Muscle layer of duodenum (tissue), 2 donors: ENCODE measurements around the gene LRRC8E.

Experiments
- H3K27ac ChIP-seq: one replicate; pipeline ENCODE4 v1.7.0; 2013; ENCODE audit warnings: mild to moderate bottlenecking, low read length
- H3K27me3 ChIP-seq: one replicate; pipeline ENCODE4 v1.7.0; 2013; ENCODE audit warnings: low read depth, mild to moderate bottlenecking, control low read depth, low read length
- H3K36me3 ChIP-seq, 2 donors: one replicate each; pipeline ENCODE4 v1.7.0; 2013; ENCODE audit warnings: low read length in 2 of 2, control low read depth in 1 of 2, mild to moderate bottlenecking in 1 of 2; ENCODE audit not compliant: insufficient read depth in 2 of 2, control insufficient read depth in 1 of 2
- H3K4me1 ChIP-seq, 2 donors: one replicate each; pipeline ENCODE4 v1.7.0; 2013; ENCODE audit warnings: low read length in 2 of 2, mild to moderate bottlenecking in 2 of 2, control low read depth in 1 of 2, moderate library complexity in 1 of 2; ENCODE audit not compliant: insufficient read depth in 2 of 2, control insufficient read depth in 1 of 2
- H3K4me3 ChIP-seq, 2 donors: one replicate each; pipeline ENCODE4 v1.7.0; 2013; ENCODE audit warnings: low read length in 2 of 2, low read depth in 1 of 2, mild to moderate bottlenecking in 1 of 2
- H3K9me3 ChIP-seq, 2 donors: one replicate each; pipeline ENCODE4 v1.7.0; 2013; ENCODE audit warnings: low read length in 2 of 2, control low read depth in 1 of 2, mild to moderate bottlenecking in 1 of 2; ENCODE audit not compliant: control insufficient read depth in 1 of 2
- donor health status: healthy.

LRRC8E gene

GRCh38 chr19:7920519-7921301, 32.4 kb downstream of the LRRC8E start:
- peaks cover 5 to 79% of the 10 kb centered on the region in 2 donors for H3K4me1 ChIP-seq
- peaks cover 7 to 16% of the 10 kb centered on the region in 2 donors for H3K36me3 ChIP-seq
- H3K9me3 ChIP-seq = no peaks in the 10 kb centered on the region
- H3K27ac ChIP-seq = peak overlapping the region; percentile 79
- H3K27me3 ChIP-seq = peaks cover 23% of the 10 kb centered on the region
- H3K4me3 ChIP-seq = peak overlapping the region; percentile 74 to 76

GRCh38 chr19:7921302-7921966, 33.1 kb downstream of the LRRC8E start:
- peak overlapping the region; percentile 43 to 67 for H3K4me3 ChIP-seq
- H3K36me3 ChIP-seq = peaks cover 7 to 16% of the 10 kb centered on the region in 2 donors
- H3K27me3 ChIP-seq = peaks cover 20% of the 10 kb centered on the region
- peak overlapping the region; percentile 79 for H3K27ac ChIP-seq
- H3K4me1 ChIP-seq = peaks cover 5 to 76% of the 10 kb centered on the region in 2 donors
- H3K9me3 ChIP-seq = no peaks in the 10 kb centered on the region

- Histone ChIP-seq H3K4me3 (peak overlapping the region; percentile 43 to 67), H3K9me3 (no peaks in the 10 kb centered on the region), H3K4me1 (peaks cover 5 to 76% of the 10 kb centered on the region in 2 donors), H3K36me3 (peaks cover 7 to 16% of the 10 kb centered on the region in 2 donors), H3K27ac (peak overlapping the region; percentile 79), H3K27me3 (peaks cover 15% of the 10 kb centered on the region)
These were observed 33.9 kb downstream of the LRRC8E start for GRCh38 chr19:7921967-7922835.

- Histone ChIP-seq H3K27me3 (peaks cover 11% of the 10 kb centered on the region), H3K4me3 (no peak overlapping the region), H3K4me1 (peaks cover 5 to 76% of the 10 kb centered on the region in 2 donors), H3K36me3 (peaks cover 7 to 16% of the 10 kb centered on the region in 2 donors), H3K27ac (no peak overlapping the region), H3K9me3 (no peaks in the 10 kb centered on the region)
These were observed 34.5 kb downstream of the LRRC8E start for GRCh38 chr19:7922836-7923195.

DNA sequence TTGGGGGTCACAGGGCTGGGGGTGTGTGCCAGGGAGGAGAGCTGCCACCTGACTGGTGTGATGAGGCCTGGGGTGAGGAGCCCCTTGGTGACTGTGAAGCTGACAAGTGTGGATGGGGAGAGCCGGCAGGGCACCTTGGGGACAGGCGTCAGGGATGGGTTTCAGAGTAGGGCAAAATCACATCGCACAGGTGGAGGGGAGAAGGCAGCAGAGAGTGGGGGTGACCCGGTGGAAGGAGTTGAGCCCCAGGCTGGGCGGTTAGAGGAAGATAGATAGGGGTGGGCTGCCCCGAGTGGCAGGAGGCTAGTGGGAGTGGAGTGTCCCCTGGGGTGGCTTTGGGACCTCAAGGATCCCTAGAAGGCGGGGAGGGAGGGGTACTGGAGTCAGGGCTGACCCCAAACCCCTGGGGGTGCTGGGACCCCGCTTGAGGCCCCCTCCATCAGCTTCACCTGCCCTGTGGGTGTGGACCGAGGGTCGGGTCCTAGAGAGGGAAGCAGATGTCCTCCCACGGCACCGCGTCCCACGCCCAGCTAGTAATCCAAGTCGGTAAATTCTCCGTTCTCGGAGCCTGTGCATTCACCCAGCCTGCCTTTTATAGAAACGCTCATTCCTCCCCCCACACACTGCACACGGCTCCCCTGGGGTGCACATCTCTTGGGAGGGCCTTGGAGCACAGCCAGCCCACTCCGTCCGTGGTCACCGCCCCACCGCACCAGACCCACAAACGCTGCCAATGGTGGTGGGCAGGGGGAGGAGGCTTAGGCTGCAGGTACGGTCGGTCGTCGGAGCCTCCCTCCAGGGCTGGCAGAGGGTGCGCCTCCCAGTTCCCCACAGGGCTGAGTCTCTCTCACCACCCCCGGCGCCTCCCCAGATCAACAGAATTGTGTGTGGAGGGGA, 35.2 kb downstream of the LRRC8E start:
- H3K27ac ChIP-seq = no peak overlapping the region
- no peaks in the 10 kb centered on the region for H3K9me3 ChIP-seq
- H3K27me3 ChIP-seq = peaks cover 4% of the 10 kb centered on the region
- H3K36me3 ChIP-seq = peaks cover 7 to 16% of the 10 kb centered on the region in 2 donors
- H3K4me1 ChIP-seq = peaks cover 5 to 79% of the 10 kb centered on the region in 2 donors
- peak overlapping the region in 1 of 2 donors; percentile 57 for H3K4me3 ChIP-seq

GRCh38 chr19:7924241-7924640, 35.9 kb downstream of the LRRC8E start:
- Histone ChIP-seq H3K36me3 (peaks cover 7 to 16% of the 10 kb centered on the region in 2 donors), H3K27me3 (no peaks in the 10 kb centered on the region), H3K9me3 (no peaks in the 10 kb centered on the region), H3K27ac (no peak overlapping the region), H3K4me3 (peak overlapping the region in 1 of 2 donors; percentile 57), H3K4me1 (peaks cover 5 to 77% of the 10 kb centered on the region in 2 donors)

DNA sequence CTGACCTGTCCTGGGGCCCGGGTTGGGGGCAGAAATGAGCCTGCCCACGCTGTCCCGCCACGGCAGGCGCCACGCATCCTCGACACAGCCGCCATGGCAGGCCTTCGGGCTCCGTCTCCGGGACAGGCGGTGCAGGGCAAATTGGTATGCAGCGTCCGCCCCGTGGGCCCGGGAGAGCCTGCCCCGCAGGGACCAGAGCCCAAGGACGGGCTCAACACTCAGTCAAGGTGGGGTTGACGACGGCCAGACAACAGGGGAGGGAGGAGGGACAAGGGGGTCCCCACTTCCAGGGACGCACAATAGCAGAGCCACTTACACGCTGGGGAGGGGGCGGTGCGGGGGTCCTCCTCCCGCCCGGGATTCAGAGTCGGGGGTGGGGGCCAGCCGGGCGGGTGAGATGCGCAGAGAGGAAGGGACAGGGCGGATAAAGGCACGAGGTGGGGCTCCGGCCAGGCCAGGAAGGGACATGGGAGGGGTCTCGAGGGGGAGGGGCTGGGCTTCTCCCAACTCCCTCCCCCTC, 36.4 kb downstream of the LRRC8E start:
- no peak overlapping the region for H3K27ac ChIP-seq
- H3K27me3 ChIP-seq = no peaks in the 10 kb centered on the region
- no peaks in the 10 kb centered on the region for H3K9me3 ChIP-seq
- peak overlapping the region in 1 of 2 donors; percentile 57 for H3K4me3 ChIP-seq
- H3K36me3 ChIP-seq = peaks cover 7 to 16% of the 10 kb centered on the region in 2 donors
- H3K4me1 ChIP-seq = peaks cover 5 to 77% of the 10 kb centered on the region in 2 donors

- Histone ChIP-seq H3K4me3 (peak overlapping the region in 1 of 2 donors; percentile 57), H3K9me3 (no peaks in the 10 kb centered on the region), H3K27me3 (no peaks in the 10 kb centered on the region), H3K27ac (no peak overlapping the region), H3K4me1 (peaks cover 5 to 78% of the 10 kb centered on the region in 2 donors), H3K36me3 (peaks cover 7 to 16% of the 10 kb centered on the region in 2 donors)
These were observed 37.0 kb downstream of the LRRC8E start for GRCh38 chr19:7925171-7925851.

DNA sequence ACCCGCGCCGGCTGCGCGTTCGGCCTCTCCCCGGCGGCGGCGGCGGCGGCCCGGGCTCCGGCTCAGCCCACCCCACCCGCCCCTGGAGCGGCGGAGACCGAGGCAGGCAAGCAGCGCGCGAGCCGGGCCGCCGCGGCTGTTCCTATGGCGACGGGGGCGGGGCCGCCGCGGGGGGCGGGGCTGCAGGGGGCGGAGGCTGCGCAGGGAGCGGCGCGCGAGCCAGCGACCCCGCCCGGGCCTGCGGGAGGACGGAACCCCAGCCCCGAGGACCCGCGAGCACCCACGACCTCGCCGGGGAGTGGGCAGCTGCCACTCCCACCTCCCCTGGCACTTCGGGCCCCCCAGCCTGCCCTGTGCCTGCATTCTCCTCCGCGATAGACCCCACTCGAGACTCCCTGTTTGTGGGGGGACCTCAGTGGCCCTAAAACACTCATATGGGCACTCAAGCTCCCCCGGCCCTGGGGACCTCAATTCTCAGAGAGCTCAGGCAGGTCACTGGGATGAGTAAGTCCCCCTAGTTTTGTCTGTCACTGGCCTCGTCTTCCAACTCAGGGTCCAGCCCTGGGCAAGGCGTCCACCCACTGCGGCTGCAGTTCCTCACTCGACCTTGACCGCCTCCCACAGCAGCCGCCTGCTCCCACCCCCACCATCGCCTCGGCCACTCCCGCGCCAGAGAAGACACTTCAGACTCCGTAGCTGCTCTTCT, 37.9 kb downstream of the LRRC8E start, which contains the start of gene CTXN1:
Gene CTXN1, minus strand, starts transcription at position 115 of the 706 bp plus-strand sequence. CDS start 597 bp downstream, outside the sequence.
- peaks cover 5 to 81% of the 10 kb centered on the region in 2 donors for H3K4me1 ChIP-seq
- H3K9me3 ChIP-seq = no peaks in the 10 kb centered on the region
- H3K4me3 ChIP-seq = peak within 1 kb of the TSS in 1 of 2 donors; percentile 58
- no peaks in the 10 kb centered on the region for H3K27me3 ChIP-seq
- no peak within 1 kb of the TSS for H3K27ac ChIP-seq
- peaks cover 7 to 17% of the 10 kb centered on the region in 2 donors for H3K36me3 ChIP-seq
